ENCODE data around the gene UACA.

- TF ChIP-seq SRF (IDR thresholded peaks at IDR 0.05; ENCODE audit: low read depth, low read length) (no peak), YY1 (IDR thresholded peaks at IDR 0.05; ENCODE audit: low read depth, low read length) (no peak), CEBPB (IDR thresholded peaks at IDR 0.05; ENCODE audit: low read depth, low read length) (no peak), EP300 (IDR thresholded peaks at IDR 0.05; ENCODE audit: borderline replicate concordance in 1 of 2, low read depth in 2 of 2, low read length in 2 of 2) (no peak)
Observed at GRCh38 chr15:70702584-70702983, 60.8 kb downstream of the UACA start.
